ENCODE results near the gene SRL. TPM values are rescaled to one million over a fixed set of nuclear protein-coding genes. Genes with fewer than 3 reads are reported as not detected.

SRL gene
- total and polyA plus RNA-seq, 2 donors (not counting 1 experiment from before 2014, with no cell fraction given) = not detected

DNA sequence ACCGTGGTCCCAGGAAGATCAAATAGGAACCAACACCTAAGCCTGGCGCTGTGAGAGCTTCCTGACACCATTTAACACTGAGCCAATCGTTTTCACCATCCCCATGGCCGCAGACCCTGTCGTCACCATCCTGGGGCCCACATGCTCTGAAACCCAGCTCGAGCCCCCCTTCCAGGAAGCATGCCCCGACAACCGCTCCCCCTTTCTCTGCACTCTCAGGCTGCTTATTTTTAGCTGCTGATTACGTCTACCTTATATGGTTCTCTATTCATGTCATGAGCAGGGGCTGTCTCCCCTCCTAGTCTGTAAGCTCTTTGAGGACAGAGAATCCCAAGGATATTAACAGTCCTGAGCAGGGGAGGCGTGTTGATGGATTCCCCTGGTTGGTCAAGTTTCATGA, 10.5 kb downstream of the SRL start:
- Histone ChIP-seq H3K79me2 (ENCODE audit: control insufficient read depth, insufficient read depth, low read length) (no peaks in the 10 kb centered on the region), H3K4me1 (ENCODE audit: control insufficient read depth in 2 of 2, insufficient read depth in 2 of 2, low read length in 2 of 2) (no peaks in the 10 kb centered on the region), H3K27ac (ENCODE audit: low read length in 2 of 2) (no peak overlapping the region), H3K4me2 (replicated peaks; ENCODE audit: low read depth, low read length, poor library complexity, severe bottlenecking) (no peak overlapping the region), H3K36me3 (replicated peaks in 1 of 2; ENCODE audit: control extremely low read depth in 1 of 2, control insufficient read depth in 1 of 2, extremely low read depth in 1 of 2, insufficient read depth in 2 of 2, low read length in 1 of 2) (no peaks in the 10 kb centered on the region), H2AFZ (ENCODE audit: insufficient read depth, low read depth, low read length, poor library complexity, severe bottlenecking) (no peak overlapping the region), H3K4me3 (ENCODE audit: control extremely low read depth in 1 of 5, extremely low read depth in 1 of 5, insufficient read depth in 1 of 5, low read depth in 2 of 5, low read length in 4 of 5) (no peak overlapping the region), H3K27me3 (replicated peaks in 1 of 4; ENCODE audit: control extremely low read depth in 1 of 4, control insufficient read depth in 3 of 4, insufficient read depth in 4 of 4, low read length in 3 of 4) (peaks cover 0 to 7% (median 1%) of the 10 kb centered on the region in 4 experiments), H4K20me1 (ENCODE audit: control insufficient read depth, insufficient read depth, low read length, poor library complexity, severe bottlenecking) (no peaks in the 10 kb centered on the region), H3K9me3 (ENCODE audit: control extremely low read depth in 1 of 3, control insufficient read depth in 2 of 3, insufficient read depth in 1 of 3, low read length in 2 of 3) (peaks cover 0 to 10% (median 0%) of the 10 kb centered on the region in 3 donors), H3K9ac (ENCODE audit: low read length) (no peak overlapping the region)
- ChIA-PET POLR2A (no interaction called here), CTCF (no interaction called here)
- TF ChIP-seq, protein P1, sequence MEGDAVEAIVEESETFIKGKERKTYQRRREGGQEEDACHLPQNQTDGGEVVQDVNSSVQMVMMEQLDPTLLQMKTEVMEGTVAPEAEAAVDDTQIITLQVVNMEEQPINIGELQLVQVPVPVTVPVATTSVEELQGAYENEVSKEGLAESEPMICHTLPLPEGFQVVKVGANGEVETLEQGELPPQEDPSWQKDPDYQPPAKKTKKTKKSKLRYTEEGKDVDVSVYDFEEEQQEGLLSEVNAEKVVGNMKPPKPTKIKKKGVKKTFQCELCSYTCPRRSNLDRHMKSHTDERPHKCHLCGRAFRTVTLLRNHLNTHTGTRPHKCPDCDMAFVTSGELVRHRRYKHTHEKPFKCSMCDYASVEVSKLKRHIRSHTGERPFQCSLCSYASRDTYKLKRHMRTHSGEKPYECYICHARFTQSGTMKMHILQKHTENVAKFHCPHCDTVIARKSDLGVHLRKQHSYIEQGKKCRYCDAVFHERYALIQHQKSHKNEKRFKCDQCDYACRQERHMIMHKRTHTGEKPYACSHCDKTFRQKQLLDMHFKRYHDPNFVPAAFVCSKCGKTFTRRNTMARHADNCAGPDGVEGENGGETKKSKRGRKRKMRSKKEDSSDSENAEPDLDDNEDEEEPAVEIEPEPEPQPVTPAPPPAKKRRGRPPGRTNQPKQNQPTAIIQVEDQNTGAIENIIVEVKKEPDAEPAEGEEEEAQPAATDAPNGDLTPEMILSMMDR (IDR thresholded peaks at IDR 0.05) = no peak
- TF ChIP-seq EZH2 (IDR thresholded peaks at IDR 0.05; ENCODE audit: borderline replicate concordance, insufficient read depth, low read depth, low read length, poor library complexity, severe bottlenecking) = no peak
- Mint-ChIP-seq H3K27me3 (peaks cover 13% of the 10 kb centered on the region), H3K4me3 (no peak overlapping the region), H3K9me3 (ENCODE audit: insufficient read depth) (no peaks in the 10 kb centered on the region), H3K4me1 (no peaks in the 10 kb centered on the region), H3K27ac (no peak overlapping the region)
- no peak for DNase-seq
- ATAC-seq (ENCODE audit: low read depth) = no peak
- WGBS (ENCODE audit: insufficient coverage) = 60% methylated on average over 10 of the region's 10 CpGs
- intact Hi-C loops (cut with micrococcal nuclease) = no loop called here

DNA sequence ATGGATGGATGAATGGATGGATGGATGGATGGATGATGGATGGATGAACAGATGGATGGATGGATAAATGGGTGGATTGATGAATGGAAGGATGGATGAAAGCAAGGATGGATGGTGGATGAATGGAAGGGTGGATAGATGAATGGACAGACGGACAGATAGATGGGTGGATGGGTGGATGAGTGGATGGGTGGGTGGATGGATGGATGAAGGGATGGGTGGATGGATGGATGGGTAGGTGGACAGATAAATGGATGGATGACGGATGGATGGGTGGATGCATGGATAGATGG, 14.9 kb downstream of the SRL start:
- H3K27ac Mint-ChIP-seq = no peak overlapping the region
- H4K20me1 ChIP-seq (ENCODE audit: control insufficient read depth, insufficient read depth, low read length, poor library complexity, severe bottlenecking) = no peaks in the 10 kb centered on the region
- ChIA-PET POLR2A (no interaction called here), CTCF (no interaction called here)
- no peaks in the 10 kb centered on the region for H3K9me3 Mint-ChIP-seq (ENCODE audit: insufficient read depth)
- intact Hi-C loops (cut with micrococcal nuclease) = no loop called here
- no peaks in the 10 kb centered on the region for H3K4me1 ChIP-seq (ENCODE audit: control insufficient read depth in 2 of 2, insufficient read depth in 2 of 2, low read length in 2 of 2)
- H3K79me2 ChIP-seq (ENCODE audit: control insufficient read depth, insufficient read depth, low read length) = no peaks in the 10 kb centered on the region
- no peak overlapping the region for H3K27ac ChIP-seq (ENCODE audit: low read length in 2 of 2)
- no peak overlapping the region for H3K4me3 Mint-ChIP-seq
- ATAC-seq (ENCODE audit: low read depth) (no peak), DNase-seq (no peak)
- peaks cover 10% of the 10 kb centered on the region for H3K27me3 Mint-ChIP-seq
- no peak overlapping the region for H3K9ac ChIP-seq (ENCODE audit: low read length)
- peaks cover 0 to 5% (median 0%) of the 10 kb centered on the region in 4 experiments for H3K27me3 ChIP-seq (replicated peaks in 1 of 4; ENCODE audit: control extremely low read depth in 1 of 4, control insufficient read depth in 3 of 4, insufficient read depth in 4 of 4, low read length in 3 of 4)
- H3K4me1 Mint-ChIP-seq = no peaks in the 10 kb centered on the region
- H2AFZ ChIP-seq (ENCODE audit: insufficient read depth, low read depth, low read length, poor library complexity, severe bottlenecking) = no peak overlapping the region
- TF ChIP-seq, protein P1 (IDR thresholded peaks at IDR 0.05) = no peak
- TF ChIP-seq EZH2 (IDR thresholded peaks at IDR 0.05; ENCODE audit: borderline replicate concordance, insufficient read depth, low read depth, low read length, poor library complexity, severe bottlenecking) = no peak
- H3K36me3 ChIP-seq (replicated peaks in 1 of 2; ENCODE audit: control extremely low read depth in 1 of 2, control insufficient read depth in 1 of 2, extremely low read depth in 1 of 2, insufficient read depth in 2 of 2, low read length in 1 of 2) = no peaks in the 10 kb centered on the region
- H3K4me2 ChIP-seq (replicated peaks; ENCODE audit: low read depth, low read length, poor library complexity, severe bottlenecking) = no peak overlapping the region
- no peak overlapping the region for H3K4me3 ChIP-seq (ENCODE audit: control extremely low read depth in 1 of 5, extremely low read depth in 1 of 5, insufficient read depth in 1 of 5, low read depth in 2 of 5, low read length in 4 of 5)
- 87% methylated on average over 2 of the region's 2 CpGs for WGBS (ENCODE audit: insufficient coverage)
- H3K9me3 ChIP-seq (ENCODE audit: control extremely low read depth in 1 of 3, control insufficient read depth in 2 of 3, insufficient read depth in 1 of 3, low read length in 2 of 3) = no peaks in the 10 kb centered on the region
